AG08395 (cell line): ENCODE results near the gene PRMT3.
"Not testable (repeated sequence)": the region's sequence is repeated elsewhere in the genome, so short reads cannot be mapped to it uniquely, and the experiment has no call there.

Experiments
- DNase-seq: peaks from one replicate; pipeline ENCODE4 v3.0.0; 2012; ENCODE audit warnings: mixed read lengths, low spot score

The PRMT3 gene

DNA sequence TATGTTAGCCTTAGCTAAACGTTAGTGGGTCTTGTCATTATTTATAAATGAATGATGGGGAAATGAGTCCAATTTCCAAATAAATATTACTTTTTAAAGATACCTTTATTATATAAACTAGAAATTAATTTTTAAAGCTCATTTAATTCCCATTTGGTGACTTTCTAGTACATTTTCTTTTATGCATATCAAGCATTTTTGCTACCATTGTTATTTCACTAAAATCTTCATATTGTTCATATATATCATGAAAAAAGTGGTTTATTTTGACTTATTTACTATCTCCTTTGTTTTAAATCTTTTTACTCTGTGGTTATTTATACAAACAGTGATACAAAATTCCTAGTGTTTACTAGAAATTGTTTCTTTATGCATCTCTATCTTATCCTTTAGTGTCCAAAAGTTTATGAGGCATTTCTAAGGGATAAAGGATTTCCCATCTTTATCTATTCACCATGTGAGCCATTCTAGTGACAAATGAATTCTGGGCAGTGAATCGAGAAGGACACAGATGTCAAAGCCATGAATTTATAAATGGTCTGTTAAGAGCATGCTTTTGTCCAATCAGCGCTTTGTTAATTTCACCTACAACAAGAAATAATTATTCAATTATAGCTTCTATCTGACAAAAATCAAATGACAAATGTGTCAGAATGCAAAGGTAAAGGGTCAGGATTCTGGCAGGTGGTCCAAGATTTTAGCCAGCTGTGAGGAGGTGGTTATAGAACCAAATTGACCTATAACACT lies 70.6 kb downstream of the PRMT3 start:
- DNase-seq = no peak

DNA sequence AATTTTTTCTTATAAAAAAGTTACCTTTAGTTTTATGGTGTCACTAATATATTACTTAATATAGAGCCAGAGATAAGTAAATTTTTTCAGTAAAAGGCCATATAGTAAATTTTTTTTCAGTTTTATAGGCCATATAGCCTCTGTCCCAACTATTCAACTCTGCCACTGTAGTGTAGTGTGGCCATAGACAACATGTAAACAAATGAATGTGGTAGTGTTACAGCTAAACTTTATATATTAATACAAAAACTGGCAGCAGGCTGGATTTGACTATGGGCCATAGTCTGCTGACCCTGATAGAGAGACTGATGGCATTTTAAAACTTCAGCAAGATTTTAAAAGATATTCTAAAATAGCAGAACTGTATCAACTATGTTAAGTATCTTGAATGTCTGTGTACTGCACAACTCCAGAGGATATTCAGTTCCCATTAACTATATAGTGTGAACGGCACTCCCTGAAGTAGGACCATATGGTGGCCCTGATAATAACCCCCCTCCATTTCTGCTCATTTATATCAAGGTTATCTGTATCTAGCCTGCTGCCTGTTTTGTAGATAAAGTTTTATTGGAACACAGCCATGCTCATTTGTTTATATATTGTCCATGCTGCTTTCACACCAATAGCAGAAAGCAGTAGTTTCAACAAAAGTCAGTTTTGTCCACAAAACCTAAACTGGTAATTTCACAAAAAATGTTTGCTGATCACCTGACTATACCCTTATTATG lies 71.6 kb downstream of the PRMT3 start:
- DNase-seq = no peak

DNA sequence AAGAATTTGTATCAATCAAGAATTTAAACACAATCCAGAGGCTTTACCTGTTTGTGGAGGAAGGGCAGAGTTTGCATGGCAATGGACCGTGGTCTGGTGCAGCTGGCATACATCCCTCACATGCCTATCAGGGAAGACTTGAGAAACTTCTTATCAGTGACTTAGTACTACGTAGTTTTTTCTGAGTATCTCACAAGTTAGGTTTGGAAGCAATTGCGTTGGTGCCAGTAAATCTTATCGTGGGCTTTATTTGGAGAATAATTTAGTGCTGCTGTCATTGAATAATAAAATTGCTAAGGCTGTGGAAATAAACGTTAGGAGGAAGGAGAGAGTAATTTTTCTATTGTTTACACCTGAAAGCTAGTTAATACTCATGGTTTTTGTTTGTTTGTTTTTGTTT lies 72.3 kb downstream of the PRMT3 start:
- DNase-seq = no peak

DNA sequence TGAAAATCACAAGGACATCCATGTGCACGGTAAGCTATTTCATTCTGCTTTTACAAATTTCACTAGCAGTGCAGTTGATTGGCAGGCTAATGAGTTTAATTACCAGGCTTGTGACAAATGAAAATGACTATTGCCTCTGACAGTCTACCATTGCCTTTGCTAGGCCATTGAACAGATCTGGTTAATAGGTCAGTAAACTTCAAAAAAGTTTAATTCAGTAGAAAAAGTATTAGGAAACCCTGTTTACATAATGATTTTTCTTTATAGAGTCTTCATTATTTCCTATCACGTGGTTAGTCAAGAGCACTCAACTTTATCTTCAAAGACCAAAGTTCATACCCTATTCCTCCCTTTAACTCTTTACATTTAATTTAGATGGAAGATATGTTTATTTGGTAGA lies 77.0 kb downstream of the PRMT3 start:
- no peak for DNase-seq

DNA sequence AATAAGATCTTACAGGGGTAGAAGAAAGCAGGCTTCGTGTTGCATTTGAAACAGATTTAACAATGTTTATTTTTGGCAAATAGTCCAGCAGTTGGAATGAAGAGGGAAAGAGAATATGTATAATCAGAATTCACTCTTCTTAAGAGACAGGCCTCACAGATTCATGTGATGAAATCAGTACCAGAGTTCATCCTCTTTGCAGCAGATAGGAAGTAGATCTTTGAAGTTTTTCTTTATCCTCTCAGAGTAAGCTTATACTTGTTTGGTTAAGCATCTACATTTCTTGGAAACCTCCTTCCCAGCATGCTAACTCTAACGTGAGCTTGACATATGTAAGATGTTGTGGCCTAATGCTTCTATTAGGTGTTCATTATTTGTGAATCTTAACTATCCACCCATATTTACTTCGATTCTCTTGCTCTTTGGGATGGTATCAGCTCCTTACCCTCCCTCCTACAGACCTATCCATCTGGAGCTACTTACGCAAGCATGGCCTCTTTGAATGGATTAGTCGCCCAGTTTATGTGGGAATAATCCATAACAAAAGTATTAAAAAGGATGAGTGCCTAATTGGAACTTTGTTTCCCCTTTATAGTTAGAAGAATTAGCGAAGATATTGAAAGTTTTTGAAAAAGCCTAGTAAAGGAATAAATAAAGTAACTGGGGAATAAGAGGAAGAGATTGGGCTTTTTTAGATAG lies 80.1 kb downstream of the PRMT3 start:
- DNase-seq = no peak

DNA sequence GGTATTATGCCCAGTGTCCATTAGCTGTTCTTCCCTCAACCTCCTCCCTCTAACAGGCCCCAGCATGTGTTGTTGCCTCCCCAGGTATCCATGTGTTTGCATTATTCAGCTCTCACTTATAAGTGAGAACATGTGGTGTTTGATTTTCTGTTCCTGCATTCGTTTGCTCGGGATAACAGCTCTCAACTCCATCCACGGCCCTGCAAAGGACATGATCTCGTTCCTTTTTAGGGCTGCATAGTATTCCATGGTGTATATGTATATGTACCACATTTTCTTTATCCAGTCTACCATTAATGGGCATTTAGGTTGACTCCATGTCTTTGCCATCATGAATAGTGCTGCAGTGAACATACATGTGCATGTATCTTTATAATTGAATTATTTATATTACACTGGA lies 82.8 kb downstream of the PRMT3 start:
- no peak for DNase-seq

DNA sequence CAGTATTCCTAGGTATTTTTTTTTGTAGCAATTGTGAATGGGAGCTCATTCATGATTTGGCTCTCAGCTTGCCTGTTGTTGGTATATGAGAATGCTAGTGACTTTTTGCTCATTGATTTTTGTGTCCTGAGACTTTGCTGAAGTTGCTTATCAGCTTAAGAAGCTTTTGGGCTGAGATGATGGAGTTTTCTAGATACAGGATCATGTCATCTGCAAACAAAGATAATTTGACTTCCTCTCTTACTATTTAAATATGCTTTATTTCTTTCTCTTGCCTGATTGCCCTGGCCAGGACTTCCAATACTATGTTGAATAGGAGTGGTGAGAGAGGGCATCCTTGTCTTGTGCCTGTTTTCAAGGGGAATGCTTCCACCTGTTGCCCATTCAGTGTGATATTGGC lies 84.4 kb downstream of the PRMT3 start:
- DNase-seq = not testable (repeated sequence)

DNA sequence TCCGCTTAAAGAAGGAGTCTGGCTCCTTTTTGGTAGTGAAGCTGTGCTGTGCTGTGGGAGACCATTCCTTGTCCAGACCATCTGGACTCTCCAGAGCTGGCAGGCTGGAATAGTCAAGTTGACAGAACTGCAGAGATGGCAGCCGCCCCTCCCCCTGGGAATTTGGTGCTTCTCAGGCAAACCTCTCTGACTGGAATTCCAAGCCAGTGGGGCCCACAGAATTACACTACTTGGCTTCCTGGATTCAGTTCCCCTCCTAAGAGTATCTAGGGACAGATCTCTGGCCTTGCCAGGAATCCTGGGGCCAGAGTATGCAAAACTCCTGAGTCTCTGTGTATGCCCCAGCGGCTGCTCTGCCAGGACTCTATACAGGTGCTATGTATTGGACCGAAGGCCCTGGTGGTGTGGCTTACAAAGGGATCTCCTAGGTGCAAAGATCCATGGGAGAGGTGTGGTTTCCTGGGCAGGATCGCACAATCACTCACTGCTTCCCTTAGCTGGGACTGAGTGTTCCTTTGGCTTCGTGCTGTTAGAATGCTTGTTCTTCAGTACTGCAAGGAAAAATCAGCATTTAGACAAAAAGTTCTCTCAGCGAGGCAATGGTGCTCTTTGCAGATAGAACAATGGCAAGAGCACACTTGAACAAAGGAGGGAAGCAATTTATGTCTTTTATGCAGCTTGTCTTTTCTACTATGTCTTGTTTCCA lies 86.8 kb downstream of the PRMT3 start:
- no peak for DNase-seq

DNA sequence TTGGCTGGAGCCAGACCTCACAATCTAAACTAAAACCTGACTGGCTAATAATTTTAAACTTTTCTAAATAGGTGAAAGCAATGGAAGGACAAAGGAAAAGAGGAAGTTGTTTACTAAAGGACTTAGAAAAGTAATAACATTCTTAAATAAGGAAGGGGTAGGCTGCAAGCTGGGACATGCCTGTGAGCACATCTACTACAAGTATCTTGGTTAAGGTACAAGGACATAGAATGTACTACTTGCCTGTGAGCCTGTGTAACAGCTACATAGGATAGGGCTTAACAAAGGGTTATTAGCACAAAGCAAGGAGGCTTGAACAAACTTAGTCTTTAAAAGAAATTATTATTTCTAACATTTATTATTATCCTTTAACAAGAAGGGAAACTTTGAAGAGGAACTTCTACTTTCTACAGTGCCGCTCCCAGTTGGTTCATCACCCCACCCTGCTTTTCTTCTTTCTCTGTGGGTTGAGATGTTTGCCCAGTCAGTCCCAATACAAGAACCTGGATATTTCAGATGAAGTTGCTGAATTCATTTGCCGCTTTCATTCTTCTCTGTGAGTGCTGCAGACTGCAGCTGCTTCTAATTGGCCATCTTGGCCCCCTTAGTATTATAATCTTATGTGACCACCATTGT lies 87.5 kb downstream of the PRMT3 start:
- no peak for DNase-seq

DNA sequence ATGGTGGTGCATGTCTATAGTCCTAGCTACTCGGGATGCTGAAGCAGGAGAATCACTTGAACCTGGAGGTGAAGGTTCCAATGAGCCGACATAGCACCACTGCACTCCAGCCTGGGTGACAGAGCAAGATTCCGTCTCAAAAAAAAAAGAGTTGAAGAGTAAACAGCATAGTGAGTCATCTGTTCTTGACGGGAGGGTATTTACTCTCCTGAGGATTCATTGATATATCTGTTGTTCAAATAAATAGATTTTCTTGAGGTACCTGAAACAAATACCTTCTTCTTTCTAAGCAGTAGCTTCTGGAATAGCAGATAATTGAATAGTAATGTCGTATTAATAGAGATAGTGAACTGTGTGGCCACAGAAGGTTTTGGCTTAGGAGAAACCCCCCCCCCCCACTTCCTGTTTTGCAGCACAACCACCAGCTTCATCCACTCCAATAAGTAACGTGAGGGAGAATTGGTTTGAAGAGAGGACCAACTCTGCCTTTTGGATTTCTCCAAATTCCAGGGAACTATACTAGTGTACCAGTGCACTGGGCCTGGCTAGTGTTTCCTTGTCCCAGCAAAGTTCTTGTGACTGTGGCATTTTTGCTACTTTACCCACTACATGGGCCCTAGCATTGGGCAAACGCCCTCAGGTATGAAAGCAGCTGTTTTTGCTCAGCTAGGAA lies 90.0 kb downstream of the PRMT3 start:
- DNase-seq = no peak

DNA sequence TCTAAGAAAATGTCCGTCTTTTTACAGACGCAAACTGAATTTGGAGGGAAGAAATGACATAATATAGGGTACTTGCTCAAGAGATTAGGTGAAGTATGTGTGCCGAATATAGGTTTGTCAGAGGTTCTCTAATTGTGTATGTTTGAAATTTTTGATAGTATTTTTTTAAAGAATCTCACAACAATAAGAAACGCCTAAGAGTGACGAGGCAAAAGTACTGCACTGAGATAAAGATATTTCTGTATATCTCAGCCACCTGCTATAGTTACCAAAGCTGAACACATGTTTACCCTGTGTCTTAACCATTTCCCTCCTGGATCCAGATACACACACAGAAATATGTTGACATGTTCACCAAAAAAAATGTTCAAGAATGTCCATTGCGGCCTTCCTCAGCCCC lies 92.0 kb downstream of the PRMT3 start:
- no peak for DNase-seq

DNA sequence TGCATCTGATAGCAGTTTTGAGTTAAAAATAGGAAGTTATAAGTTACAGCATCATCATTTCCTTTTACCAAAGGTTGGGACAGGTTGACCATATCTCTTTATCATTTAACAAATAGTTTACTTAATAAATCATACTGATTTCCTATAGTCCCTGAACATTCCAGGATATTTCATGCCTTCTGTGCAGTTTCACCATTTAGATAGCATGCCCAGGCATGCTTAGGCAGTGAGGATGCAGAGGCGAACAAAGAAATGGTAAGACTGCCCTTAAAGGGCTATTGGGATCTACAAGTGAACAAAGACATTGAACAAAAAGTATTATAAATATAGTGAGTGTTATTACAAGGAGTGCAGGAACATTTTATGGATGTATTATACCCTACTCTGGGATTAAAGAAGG lies 96.4 kb downstream of the PRMT3 start:
- DNase-seq = no peak

DNA sequence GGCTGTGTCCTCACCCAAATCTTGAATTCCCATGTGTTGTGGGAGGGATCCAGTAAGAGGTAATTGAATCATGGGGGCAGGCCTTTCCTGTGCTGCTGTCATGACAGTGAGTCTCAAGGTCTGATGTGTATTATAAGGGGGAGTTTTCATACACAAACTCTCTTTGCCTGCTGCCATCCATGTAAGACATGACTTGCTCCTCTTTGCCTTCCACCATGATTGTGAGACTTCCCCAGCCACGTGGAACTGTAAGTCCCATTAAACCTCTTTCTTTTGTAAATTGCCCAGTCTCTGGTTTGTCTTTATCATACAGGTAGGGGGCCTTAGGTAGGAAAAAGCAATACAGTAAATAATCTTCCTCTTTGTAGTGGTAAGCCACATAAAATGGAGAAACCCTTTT lies 96.9 kb downstream of the PRMT3 start:
- not testable (repeated sequence) for DNase-seq

DNA sequence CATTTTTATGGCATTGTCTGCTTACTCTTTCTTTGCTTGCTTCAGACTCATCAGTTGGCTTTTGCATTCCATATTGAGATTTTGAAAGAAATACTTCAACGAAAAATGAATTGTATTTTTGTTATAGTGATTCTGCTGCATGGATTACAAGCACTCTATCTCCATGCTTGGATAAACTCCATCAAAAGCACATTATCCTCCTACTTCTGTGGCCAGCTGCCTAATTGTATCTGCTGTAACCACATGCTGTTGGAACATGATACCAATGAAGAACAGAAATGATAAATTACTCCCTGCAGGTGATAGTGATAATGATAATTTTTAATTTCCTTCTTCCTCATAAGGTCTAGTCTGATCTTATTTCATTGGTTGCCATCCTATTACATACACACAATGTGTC lies 100.8 kb downstream of the PRMT3 start:
- DNase-seq = no peak

DNA sequence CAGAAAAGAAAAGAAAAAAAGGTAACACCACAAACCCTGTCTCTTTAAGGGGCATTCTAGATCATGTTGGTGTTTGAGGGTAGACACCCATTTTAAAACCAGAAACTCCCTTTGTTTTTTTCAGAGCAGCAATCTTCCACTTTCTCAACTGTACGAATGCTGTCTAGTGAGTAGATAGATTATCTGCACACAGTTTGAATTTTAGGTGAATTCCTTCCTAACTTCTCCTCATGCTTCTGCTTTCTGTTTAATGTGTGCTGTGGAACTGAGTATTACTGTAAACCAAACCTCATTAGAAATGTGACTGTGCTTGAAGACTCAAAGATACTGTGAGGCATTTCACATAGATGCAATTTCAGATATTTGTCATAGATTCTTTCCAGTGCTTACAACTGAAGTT lies 102.4 kb downstream of the PRMT3 start:
- DNase-seq = no peak

DNA sequence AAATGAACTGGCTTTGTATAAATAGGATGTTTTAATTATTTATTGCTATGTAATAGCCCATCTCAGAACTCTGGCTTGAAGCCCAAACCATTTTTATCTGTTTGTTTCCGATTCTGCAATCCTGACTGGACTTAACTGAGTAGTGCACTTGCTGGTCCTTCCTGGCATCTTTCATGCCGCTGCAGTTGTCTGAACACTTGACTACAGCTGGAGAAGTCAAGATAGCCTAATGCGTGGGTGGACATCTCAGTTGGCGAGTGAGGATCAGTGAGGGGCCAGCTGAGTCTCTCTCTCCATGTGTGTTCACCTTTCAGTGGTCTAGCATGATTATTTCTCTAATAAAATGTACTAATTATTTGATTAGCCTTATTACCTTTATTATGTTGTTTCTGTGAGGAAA lies 105.8 kb downstream of the PRMT3 start:
- no peak for DNase-seq

DNA sequence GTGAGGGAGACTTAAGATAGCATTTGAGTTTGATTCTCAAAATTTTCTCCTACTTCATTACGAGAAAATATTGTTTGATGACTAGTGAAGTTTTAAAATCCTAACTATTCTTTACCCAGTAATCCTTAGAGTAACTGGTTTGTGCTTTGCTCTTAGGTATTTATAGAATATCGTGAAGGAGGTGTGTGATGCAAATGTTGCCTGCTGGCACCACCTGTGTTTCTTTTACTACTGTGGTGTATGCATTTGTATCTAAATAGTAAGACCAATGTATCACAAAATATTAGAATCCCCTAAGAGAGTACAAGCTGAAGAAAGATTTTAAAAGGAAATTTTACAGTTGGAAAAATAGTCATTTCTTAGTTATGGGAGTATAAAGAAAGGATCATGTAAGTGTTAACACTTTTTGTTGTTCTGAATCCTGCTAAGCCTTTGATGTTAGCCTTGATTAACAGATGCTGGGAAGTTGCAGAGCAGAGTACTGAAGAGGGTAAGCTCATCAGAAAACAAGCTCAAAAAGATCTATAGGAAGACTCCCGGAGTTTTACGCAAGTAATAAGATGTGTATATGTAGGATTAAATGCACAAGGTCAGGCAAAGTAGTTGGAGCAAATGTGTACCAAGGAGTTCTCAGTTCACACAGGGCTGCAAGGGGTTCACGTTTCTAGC lies 109.7 kb downstream of the PRMT3 start:
- DNase-seq = no peak

DNA sequence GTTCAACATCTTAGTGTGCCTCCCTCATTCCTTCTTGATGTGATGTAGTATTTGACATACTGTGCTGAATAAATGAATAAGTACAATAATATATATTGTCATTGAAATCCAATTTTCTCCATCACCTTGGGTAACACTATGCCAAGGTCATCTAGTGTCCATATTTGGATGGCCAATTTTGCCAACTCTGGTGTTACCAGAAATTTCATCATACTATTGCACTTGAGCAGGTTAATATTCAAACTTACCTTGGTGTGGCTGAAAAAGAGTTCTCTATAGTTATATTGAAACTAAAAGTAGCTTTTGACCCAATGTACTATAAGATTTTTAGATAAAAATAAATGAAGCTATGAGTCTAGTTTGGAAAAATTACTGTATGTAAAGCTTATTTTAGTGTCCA lies 113.7 kb downstream of the PRMT3 start:
- no peak for DNase-seq

DNA sequence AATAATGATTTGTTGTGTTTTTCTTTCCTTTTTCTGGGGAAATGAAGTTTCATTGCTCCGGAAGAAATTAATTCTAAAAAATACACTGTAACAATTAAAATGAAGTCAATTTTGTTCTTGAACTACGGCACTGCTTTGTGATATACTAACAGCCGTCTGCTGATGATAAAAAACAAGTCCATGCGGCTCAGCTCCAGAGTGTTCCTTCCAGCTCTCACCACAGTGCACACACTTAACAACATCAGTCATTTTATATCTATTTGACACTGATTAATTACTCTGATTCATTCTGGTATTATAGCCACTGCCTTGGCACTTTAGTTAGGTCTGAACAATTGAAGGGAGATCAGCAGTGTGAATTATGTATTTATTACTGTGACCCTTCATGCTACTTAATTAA lies 114.5 kb downstream of the PRMT3 start:
- no peak for DNase-seq

DNA sequence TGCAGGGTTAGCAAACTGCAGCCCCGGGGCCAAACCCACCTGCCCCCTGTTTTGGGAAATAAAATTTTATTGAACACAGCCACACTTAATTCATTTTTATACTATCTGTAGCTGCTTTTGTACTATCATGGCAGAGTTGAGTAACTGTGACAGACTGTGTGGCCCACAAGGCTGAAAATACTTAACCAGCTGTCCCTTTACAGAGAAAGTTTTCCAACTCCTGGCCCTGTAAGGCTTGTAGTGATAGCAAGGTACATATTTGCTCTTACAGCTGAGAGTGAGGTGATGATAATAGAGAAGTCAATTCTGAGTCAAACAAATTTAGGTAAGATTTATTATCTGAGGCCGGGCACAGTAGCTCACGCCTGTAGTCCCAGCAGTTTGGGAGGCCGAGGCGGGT lies 124.5 kb downstream of the PRMT3 start:
- DNase-seq = no peak

DNA sequence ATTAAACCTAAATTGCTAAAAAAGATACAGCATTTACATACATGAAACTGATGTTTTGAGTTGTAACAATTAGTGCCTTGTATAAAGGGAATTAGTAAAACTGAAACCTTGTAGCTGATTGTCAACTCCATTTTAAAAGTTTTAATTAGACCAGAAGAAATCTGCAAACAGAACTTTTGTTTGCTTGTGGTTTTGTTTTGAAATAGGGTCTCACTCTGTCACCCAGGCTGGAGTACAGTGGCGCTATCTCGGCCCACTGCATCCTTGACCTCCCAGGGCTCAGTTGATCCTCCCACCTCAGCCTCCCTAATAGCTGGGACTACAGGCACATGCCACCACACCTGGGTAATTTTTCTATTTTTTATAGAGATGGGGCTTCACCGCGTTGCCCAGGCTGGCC lies 125.4 kb downstream of the PRMT3 start:
- no peak for DNase-seq
